Ovary (tissue), 3 donors: ENCODE measurements around the gene ATP5PO.

ENCODE experiments used
- CTCF ChIP-seq, 3 donors: fragments of 450-650 bp in 2 of 3; fragments of 200-600 bp in 1 of 3; IDR thresholded peaks; one replicate each; pipeline versions ENCODE4 v1.5.1 to v1.8.0; 2016 to 2022; ENCODE audit warnings: antibody characterized with exemption in 3 of 3, mild to moderate bottlenecking in 1 of 3
- POLR2A ChIP-seq: fragments of 450-650 bp; IDR thresholded peaks from one replicate; pipeline ENCODE4 v1.6.1; 2017; ENCODE audit warnings: antibody characterized with exemption, mild to moderate bottlenecking, moderate library complexity
- donor health status: DM: no; HTN: no; CAD: no.

- TF ChIP-seq POLR2A (no peak), CTCF (IDR thresholded peaks at IDR 0.05) (no peak)
These were observed 58.6 kb downstream of the ATP5PO start for GRCh38 chr21:33856893-33857527.
